ENCODE data around the gene RGS1.

- no peak for TF ChIP-seq POLR2A (IDR thresholded peaks at IDR 0.05; ENCODE audit: control extremely low read depth in 1 of 2, low read depth in 2 of 2, low read length in 2 of 2)
- TF ChIP-seq, protein P1, sequence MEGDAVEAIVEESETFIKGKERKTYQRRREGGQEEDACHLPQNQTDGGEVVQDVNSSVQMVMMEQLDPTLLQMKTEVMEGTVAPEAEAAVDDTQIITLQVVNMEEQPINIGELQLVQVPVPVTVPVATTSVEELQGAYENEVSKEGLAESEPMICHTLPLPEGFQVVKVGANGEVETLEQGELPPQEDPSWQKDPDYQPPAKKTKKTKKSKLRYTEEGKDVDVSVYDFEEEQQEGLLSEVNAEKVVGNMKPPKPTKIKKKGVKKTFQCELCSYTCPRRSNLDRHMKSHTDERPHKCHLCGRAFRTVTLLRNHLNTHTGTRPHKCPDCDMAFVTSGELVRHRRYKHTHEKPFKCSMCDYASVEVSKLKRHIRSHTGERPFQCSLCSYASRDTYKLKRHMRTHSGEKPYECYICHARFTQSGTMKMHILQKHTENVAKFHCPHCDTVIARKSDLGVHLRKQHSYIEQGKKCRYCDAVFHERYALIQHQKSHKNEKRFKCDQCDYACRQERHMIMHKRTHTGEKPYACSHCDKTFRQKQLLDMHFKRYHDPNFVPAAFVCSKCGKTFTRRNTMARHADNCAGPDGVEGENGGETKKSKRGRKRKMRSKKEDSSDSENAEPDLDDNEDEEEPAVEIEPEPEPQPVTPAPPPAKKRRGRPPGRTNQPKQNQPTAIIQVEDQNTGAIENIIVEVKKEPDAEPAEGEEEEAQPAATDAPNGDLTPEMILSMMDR (IDR thresholded peaks at IDR 0.05; ENCODE audit: control extremely low read depth in 1 of 3, insufficient read depth in 1 of 3, low read depth in 1 of 3, low read length in 3 of 3) = no peak
These were observed 8.9 kb upstream of the RGS1 start for GRCh38 chr1:192566657-192567056.
